ENCODE measurements around the gene APRT.
"Not testable (repeated sequence)": the region's sequence is repeated elsewhere in the genome, so short reads cannot be mapped to it uniquely, and the experiment has no call there.

APRT gene

DNA sequence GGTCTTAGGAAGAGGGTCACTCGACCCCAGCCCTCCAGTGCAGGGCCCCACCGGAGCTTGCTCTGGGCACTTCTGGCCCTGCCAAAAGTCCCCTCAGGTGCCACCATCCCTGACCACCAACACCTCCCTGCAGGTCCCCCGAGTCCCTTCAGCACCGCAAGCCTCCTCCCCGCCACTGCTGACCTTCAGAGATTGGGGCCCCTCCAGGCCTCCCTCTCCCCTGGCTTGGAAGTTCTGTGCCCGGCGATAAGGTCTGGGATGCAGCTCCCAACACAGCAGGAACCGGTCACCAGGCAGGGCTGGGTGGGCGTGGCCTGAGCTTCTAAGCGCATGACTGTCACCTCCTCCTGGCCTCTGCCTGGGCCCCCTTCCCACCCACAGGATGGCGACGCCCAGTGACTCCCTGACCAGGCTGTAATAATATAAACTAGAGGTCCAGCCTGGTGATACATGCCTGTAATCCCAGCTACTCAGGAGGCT, 37.9 kb downstream of the APRT start:
- no peak overlapping the region for H3K9ac ChIP-seq (ENCODE audit: low read length)
- H3K27me3 ChIP-seq (ENCODE audit: control insufficient read depth, insufficient read depth, low read length), result no peaks in the 10 kb centered on the region
- peak overlapping the region; percentile 68 for H3K27ac ChIP-seq (ENCODE audit: low read depth, low read length)
- H3K4me3 ChIP-seq (ENCODE audit: low read length), result no peak overlapping the region
- H3K36me3 ChIP-seq (ENCODE audit: control insufficient read depth, insufficient read depth, low read length), result no peaks in the 10 kb centered on the region
- H3K4me1 ChIP-seq (ENCODE audit: control insufficient read depth, insufficient read depth, low read length), result peaks cover 76% of the 10 kb centered on the region

DNA sequence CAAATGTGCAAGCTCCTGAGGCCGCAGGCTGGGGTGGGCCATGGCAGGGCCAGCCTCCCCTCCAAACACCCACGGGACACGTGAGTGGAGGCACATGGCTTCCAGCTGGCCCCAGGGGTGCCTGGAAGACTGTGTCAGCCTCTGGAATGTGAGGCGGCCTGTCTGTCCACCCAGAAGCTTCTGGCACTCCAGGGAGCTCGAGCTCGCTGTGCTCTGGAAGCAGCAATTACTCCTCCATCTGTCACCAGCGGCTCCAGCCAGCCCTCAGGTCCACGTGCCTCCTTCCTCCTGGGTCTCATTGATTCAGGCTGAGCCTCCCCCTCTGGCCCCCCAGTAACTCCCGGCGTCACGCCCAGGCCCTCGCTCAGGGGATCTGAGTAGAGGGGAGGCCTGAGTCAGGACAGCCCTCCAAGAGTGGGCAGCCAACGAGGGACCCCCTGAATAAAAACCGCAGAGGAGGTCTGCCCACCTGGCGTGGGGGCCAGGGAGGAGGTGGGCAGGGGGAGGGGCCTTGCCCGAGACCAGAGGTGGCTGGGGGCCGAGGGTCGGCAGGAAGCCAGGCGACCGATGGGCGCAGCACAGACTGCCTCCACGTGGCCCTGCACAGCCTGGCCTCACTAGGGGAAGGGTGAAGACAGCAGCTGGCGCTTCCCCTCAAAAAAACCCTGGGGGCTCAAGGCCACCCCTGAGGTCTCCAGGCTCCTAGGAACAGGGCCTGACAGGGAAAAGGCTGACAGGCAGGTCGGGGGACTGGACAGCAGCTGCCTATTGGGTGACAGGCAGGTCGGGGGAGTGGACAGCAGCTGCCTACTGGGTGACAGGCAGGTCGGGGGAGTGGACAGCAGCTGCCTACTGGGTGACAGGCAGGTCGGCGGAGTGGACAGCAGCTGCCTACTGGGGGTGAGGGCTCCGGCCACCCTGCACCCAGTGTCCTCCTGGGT, 38.6 kb downstream of the APRT start:
- no peaks in the 10 kb centered on the region for H3K27me3 ChIP-seq (ENCODE audit: control insufficient read depth, insufficient read depth, low read length)
- H3K4me3 ChIP-seq (ENCODE audit: low read length), result no peak overlapping the region
- H3K27ac ChIP-seq (ENCODE audit: low read depth, low read length), result peak overlapping the region; percentile 68
- no peak overlapping the region for H3K9ac ChIP-seq (ENCODE audit: low read length)
- no peaks in the 10 kb centered on the region for H3K36me3 ChIP-seq (ENCODE audit: control insufficient read depth, insufficient read depth, low read length)
- peaks cover 79% of the 10 kb centered on the region for H3K4me1 ChIP-seq (ENCODE audit: control insufficient read depth, insufficient read depth, low read length)

DNA sequence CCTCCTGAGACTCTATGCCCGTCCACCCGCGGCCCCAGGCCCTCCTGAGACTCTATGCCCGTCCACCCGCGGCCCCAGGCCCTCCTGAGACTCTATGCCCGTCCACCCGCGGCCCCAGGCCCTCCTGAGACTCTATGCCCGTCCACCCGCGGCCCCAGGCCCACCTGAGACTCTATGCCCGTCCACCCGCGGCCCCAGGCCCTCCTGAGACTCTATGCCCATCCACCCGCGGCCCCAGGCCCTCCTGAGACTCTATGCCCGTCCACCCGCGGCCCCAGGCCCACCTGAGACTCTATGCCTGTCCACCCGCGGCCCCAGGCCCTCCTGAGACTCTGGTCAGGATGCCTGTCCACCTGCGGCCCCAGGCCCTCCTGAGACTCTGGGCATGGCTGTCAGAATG, 39.9 kb downstream of the APRT start:
- H3K9ac ChIP-seq (ENCODE audit: low read length); H3K36me3 ChIP-seq (ENCODE audit: control insufficient read depth, insufficient read depth, low read length); H3K4me3 ChIP-seq (ENCODE audit: low read length); H3K27me3 ChIP-seq (ENCODE audit: control insufficient read depth, insufficient read depth, low read length): not testable (repeated sequence)
- peaks cover 78% of the 10 kb centered on the region for H3K4me1 ChIP-seq (ENCODE audit: control insufficient read depth, insufficient read depth, low read length)
- peak overlapping the region; percentile 90 for H3K27ac ChIP-seq (ENCODE audit: low read depth, low read length)

DNA sequence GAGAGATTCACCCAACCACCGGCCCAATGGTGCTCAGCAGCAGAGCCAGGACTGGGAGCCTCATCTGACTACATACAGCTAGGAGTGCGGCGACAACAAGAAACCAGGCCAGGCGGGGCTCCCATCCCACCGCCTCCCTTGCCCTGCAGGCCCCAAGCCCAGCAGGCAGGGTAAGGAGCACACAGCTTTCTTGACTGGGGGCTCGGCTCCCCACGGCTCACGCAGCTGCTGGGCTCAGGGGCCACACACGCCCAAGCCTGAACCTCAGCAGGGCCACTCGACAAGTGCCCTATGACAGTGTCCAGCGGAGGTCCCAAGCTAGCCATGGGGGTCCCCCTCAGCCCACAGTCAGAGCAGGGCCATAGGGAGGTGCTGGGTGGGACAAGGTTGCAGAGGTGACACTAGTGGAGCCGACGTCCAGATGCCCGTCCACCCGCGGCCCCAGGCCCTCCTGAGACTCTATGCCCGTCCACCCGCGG, 40.4 kb downstream of the APRT start:
- peak overlapping the region; percentile 90 for H3K27ac ChIP-seq (ENCODE audit: low read depth, low read length)
- no peaks in the 10 kb centered on the region for H3K27me3 ChIP-seq (ENCODE audit: control insufficient read depth, insufficient read depth, low read length)
- H3K4me3 ChIP-seq (ENCODE audit: low read length), result peak overlapping the region; percentile 40
- peaks cover 75% of the 10 kb centered on the region for H3K4me1 ChIP-seq (ENCODE audit: control insufficient read depth, insufficient read depth, low read length)
- peak overlapping the region; percentile 24 for H3K9ac ChIP-seq (ENCODE audit: low read length)
- no peaks in the 10 kb centered on the region for H3K36me3 ChIP-seq (ENCODE audit: control insufficient read depth, insufficient read depth, low read length)

- Histone ChIP-seq H3K27me3 (ENCODE audit: control insufficient read depth, insufficient read depth, low read length) (no peaks in the 10 kb centered on the region), H3K36me3 (ENCODE audit: control insufficient read depth, insufficient read depth, low read length) (no peaks in the 10 kb centered on the region), H3K4me3 (ENCODE audit: low read length) (peak overlapping the region; percentile 40), H3K27ac (ENCODE audit: low read depth, low read length) (peak overlapping the region; percentile 90), H3K4me1 (ENCODE audit: control insufficient read depth, insufficient read depth, low read length) (peaks cover 71% of the 10 kb centered on the region), H3K9ac (ENCODE audit: low read length) (peak overlapping the region; percentile 24)
Measured at GRCh38 chr16:88770461-88771293, 41.1 kb downstream of the APRT start.

GRCh38 chr16:88769617-88770460, 41.9 kb downstream of the APRT start:
- no peak overlapping the region for H3K9ac ChIP-seq (ENCODE audit: low read length)
- H3K27me3 ChIP-seq (ENCODE audit: control insufficient read depth, insufficient read depth, low read length), result no peaks in the 10 kb centered on the region
- peaks cover 72% of the 10 kb centered on the region for H3K4me1 ChIP-seq (ENCODE audit: control insufficient read depth, insufficient read depth, low read length)
- H3K27ac ChIP-seq (ENCODE audit: low read depth, low read length), result peak overlapping the region; percentile 90
- no peaks in the 10 kb centered on the region for H3K36me3 ChIP-seq (ENCODE audit: control insufficient read depth, insufficient read depth, low read length)
- peak overlapping the region; percentile 40 for H3K4me3 ChIP-seq (ENCODE audit: low read length)

GRCh38 chr16:88768071-88768783, 43.5 kb downstream of the APRT start:
- Histone ChIP-seq H3K4me3 (ENCODE audit: low read length) (no peak overlapping the region), H3K36me3 (ENCODE audit: control insufficient read depth, insufficient read depth, low read length) (no peaks in the 10 kb centered on the region), H3K9ac (ENCODE audit: low read length) (no peak overlapping the region), H3K27ac (ENCODE audit: low read depth, low read length) (peak overlapping the region; percentile 90), H3K27me3 (ENCODE audit: control insufficient read depth, insufficient read depth, low read length) (no peaks in the 10 kb centered on the region), H3K4me1 (ENCODE audit: control insufficient read depth, insufficient read depth, low read length) (peaks cover 59% of the 10 kb centered on the region)

GRCh38 chr16:88767546-88768070, 44.1 kb downstream of the APRT start:
- Histone ChIP-seq H3K27ac (ENCODE audit: low read depth, low read length) (peak overlapping the region; percentile 90), H3K27me3 (ENCODE audit: control insufficient read depth, insufficient read depth, low read length) (no peaks in the 10 kb centered on the region), H3K4me1 (ENCODE audit: control insufficient read depth, insufficient read depth, low read length) (peaks cover 54% of the 10 kb centered on the region), H3K36me3 (ENCODE audit: control insufficient read depth, insufficient read depth, low read length) (no peaks in the 10 kb centered on the region), H3K9ac (ENCODE audit: low read length) (no peak overlapping the region), H3K4me3 (ENCODE audit: low read length) (no peak overlapping the region)

DNA sequence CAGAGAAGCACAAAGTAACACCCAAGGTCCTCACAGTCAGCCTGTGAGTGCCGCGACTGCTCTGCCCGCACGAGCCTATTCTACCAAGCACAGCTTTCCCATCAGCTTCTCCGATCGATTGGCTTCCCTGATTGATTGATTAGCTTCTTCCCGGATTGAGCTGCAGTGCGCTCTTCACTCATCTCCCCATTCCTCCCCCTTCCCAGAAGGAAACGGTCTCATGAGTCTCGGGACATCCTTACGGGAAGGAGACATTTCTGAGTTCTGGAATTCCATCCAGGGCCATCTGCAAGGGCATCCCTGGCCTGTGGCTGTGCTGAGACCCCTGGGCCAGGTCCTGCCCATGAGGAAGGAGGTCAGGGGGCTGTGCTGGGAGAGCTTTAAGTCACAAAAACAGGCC, 44.8 kb downstream of the APRT start:
- Histone ChIP-seq H3K4me1 (ENCODE audit: control insufficient read depth, insufficient read depth, low read length) (peaks cover 55% of the 10 kb centered on the region), H3K27me3 (ENCODE audit: control insufficient read depth, insufficient read depth, low read length) (no peaks in the 10 kb centered on the region), H3K27ac (ENCODE audit: low read depth, low read length) (peak overlapping the region; percentile 90), H3K9ac (ENCODE audit: low read length) (no peak overlapping the region), H3K4me3 (ENCODE audit: low read length) (no peak overlapping the region), H3K36me3 (ENCODE audit: control insufficient read depth, insufficient read depth, low read length) (no peaks in the 10 kb centered on the region)

GRCh38 chr16:88764913-88765349, 46.8 kb downstream of the APRT start:
- Histone ChIP-seq H3K4me1 (ENCODE audit: control insufficient read depth, insufficient read depth, low read length) (peaks cover 55% of the 10 kb centered on the region), H3K4me3 (ENCODE audit: low read length) (no peak overlapping the region), H3K9ac (ENCODE audit: low read length) (no peak overlapping the region), H3K36me3 (ENCODE audit: control insufficient read depth, insufficient read depth, low read length) (no peaks in the 10 kb centered on the region), H3K27me3 (ENCODE audit: control insufficient read depth, insufficient read depth, low read length) (no peaks in the 10 kb centered on the region), H3K27ac (ENCODE audit: low read depth, low read length) (no peak overlapping the region)

DNA sequence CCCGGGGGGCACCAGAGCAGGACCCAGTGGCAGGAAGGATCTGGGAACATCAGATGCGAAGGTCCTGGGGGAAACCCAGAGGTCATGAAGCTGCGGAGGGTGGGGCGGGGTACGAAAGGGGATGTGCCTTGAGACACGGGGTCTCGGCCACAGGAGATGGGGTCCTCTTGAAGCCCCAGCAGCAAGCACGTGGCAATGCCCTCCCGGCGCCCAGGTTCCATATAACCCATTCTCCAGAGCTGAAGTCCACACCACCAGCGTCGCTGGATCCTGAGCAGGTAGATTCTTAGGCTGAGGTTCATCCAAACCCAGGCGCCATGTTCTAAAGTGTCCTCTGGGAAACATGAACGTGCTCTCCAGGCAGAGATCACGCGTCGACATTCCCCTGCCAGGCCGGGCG, 47.6 kb downstream of the APRT start:
- no peaks in the 10 kb centered on the region for H3K27me3 ChIP-seq (ENCODE audit: control insufficient read depth, insufficient read depth, low read length)
- H3K4me1 ChIP-seq (ENCODE audit: control insufficient read depth, insufficient read depth, low read length), result peaks cover 53% of the 10 kb centered on the region
- no peak overlapping the region for H3K27ac ChIP-seq (ENCODE audit: low read depth, low read length)

More for the DNA sequence above, 47.6 kb downstream of the APRT start:
- H3K36me3 ChIP-seq (ENCODE audit: control insufficient read depth, insufficient read depth, low read length), result no peaks in the 10 kb centered on the region
- H3K4me3 ChIP-seq (ENCODE audit: low read length), result no peak overlapping the region
- H3K9ac ChIP-seq (ENCODE audit: low read length), result no peak overlapping the region
